NCI-H1436 (cell line): ENCODE data around the gene PLAAT5.
"Not testable (repeated sequence)": the region's sequence is repeated elsewhere in the genome, so short reads cannot be mapped to it uniquely, and the experiment has no call there.

Experiments used
- DNase-seq: peaks from one replicate; lab custom pipeline; 2025; lab: John Stamatoyannopoulos, UW

Gene PLAAT5

GRCh38 chr11:63490551-63491239 is at the start of gene PLAAT5:
Gene PLAAT5 (minus strand): TSS chr11:63491167. CDS start chr11:63491034, 133 bp downstream.
- DNase-seq: no peak

GRCh38 chr11:63537293-63538101 is 46.5 kb upstream of the PLAAT5 start:
- DNase-seq: no peak

- no peak for DNase-seq
These were observed 45.8 kb upstream of the PLAAT5 start, which contains the start of gene PLAAT4 for GRCh38 chr11:63536669-63537292. Gene PLAAT4 (plus strand): TSS chr11:63536808. CDS start chr11:63536869, 61 bp downstream.

- DNase-seq: no peak
These were observed 44.8 kb upstream of the PLAAT5 start for GRCh38 chr11:63535734-63536133.

GRCh38 chr11:63534895-63535461 is 44.0 kb upstream of the PLAAT5 start:
- no peak for DNase-seq

GRCh38 chr11:63534076-63534475 is 43.1 kb upstream of the PLAAT5 start:
- DNase-seq: no peak

- DNase-seq: no peak
These were observed 42.0 kb upstream of the PLAAT5 start for GRCh38 chr11:63532799-63533475.

- DNase-seq: no peak
These were observed 41.1 kb upstream of the PLAAT5 start for GRCh38 chr11:63532117-63532516.

- not testable (repeated sequence) for DNase-seq
These were observed 40.3 kb upstream of the PLAAT5 start for GRCh38 chr11:63531074-63531792.

- no peak for DNase-seq
These were observed 39.1 kb upstream of the PLAAT5 start for GRCh38 chr11:63530021-63530420.

GRCh38 chr11:63529373-63529772 is 38.4 kb upstream of the PLAAT5 start:
- DNase-seq: not testable (repeated sequence)

- not testable (repeated sequence) for DNase-seq
These were observed 37.8 kb upstream of the PLAAT5 start for GRCh38 chr11:63528729-63529278.

GRCh38 chr11:63528156-63528555 is 37.2 kb upstream of the PLAAT5 start:
- not testable (repeated sequence) for DNase-seq

- DNase-seq: no peak
These were observed 36.7 kb upstream of the PLAAT5 start for GRCh38 chr11:63527667-63528066.

GRCh38 chr11:63523151-63523550 is 32.2 kb upstream of the PLAAT5 start:
- DNase-seq: no peak

- DNase-seq: no peak
These were observed 30.9 kb upstream of the PLAAT5 start for GRCh38 chr11:63521896-63522295.

GRCh38 chr11:63520606-63521170 is 29.7 kb upstream of the PLAAT5 start:
- no peak for DNase-seq

GRCh38 chr11:63518548-63518947 is 27.6 kb upstream of the PLAAT5 start:
- no peak for DNase-seq

- DNase-seq: no peak
These were observed 26.2 kb upstream of the PLAAT5 start for GRCh38 chr11:63517156-63517555.

GRCh38 chr11:63516109-63516508 is 25.1 kb upstream of the PLAAT5 start:
- no peak for DNase-seq
